GM12892 (cell line): Measurements from ENCODE around the gene TFDP1.

Source experiments
- POLR2A ChIP-seq: IDR thresholded peaks from 2 replicates; pipeline ENCODE4 v1.6.1; 2011; ENCODE audit warnings: low read depth, low read length, control low read depth
- POLR2AphosphoS5 ChIP-seq: IDR thresholded peaks from 2 replicates; pipeline ENCODE4 v1.6.1; 2011; ENCODE audit warnings: low read depth, low read length, control low read depth
- TAF1 ChIP-seq: IDR thresholded peaks from 2 replicates; pipeline ENCODE4 v1.6.1; 2011; ENCODE audit warnings: low read depth, mild to moderate bottlenecking, control low read depth, low read length, borderline replicate concordance

GRCh38 chr13:113607056-113607888 lies 22.7 kb downstream of the TFDP1 start:
- no peak for TF ChIP-seq POLR2A
- TF ChIP-seq POLR2AphosphoS5 = no peak
- no peak for TF ChIP-seq TAF1
